OCI-LY1 (cell line): ENCODE results near the gene PRKAR2B.

Experiments
- H2AFZ ChIP-seq: fragments of 200-600 bp; sonication (generic), shearing (Covaris generic); 2 replicates; pipeline ENCODE4 v1.6.0; 2014; ENCODE audit warnings: antibody characterized with exemption, mild to moderate bottlenecking, low read length
- H3F3A ChIP-seq: fragments of 200-600 bp; sonication (generic), shearing (Covaris generic); 2 replicates; pipeline ENCODE4 v1.6.0; 2014; ENCODE audit warnings: mild to moderate bottlenecking, antibody characterized with exemption, low read length, moderate library complexity; ENCODE audit not compliant: insufficient read depth
- H3K27ac ChIP-seq: fragments of 200-600 bp; sonication (generic); 2 replicates; pipeline ENCODE4 v1.5.1; 2014; ENCODE audit warnings: low read length, mixed run types, mild to moderate bottlenecking, low read depth; ENCODE audit not compliant: poor library complexity, severe bottlenecking
- H3K27me3 ChIP-seq: fragments of 200-600 bp; sonication (generic); 2 replicates; pipeline ENCODE4 v1.6.0; 2014; ENCODE audit warnings: antibody characterized with exemption, mild to moderate bottlenecking, low read length, moderate library complexity; ENCODE audit not compliant: insufficient read depth
- H3K36me3 ChIP-seq: fragments of 200-600 bp; sonication (generic); 2 replicates; pipeline ENCODE4 v1.6.1; 2014; ENCODE audit warnings: mild to moderate bottlenecking, antibody characterized with exemption, low read length, moderate library complexity, mixed read lengths; ENCODE audit not compliant: insufficient read depth
- H3K4me1 ChIP-seq: fragments of 200-600 bp; sonication (generic); 2 replicates; pipeline ENCODE4 v1.5.1; 2014; ENCODE audit warnings: mild to moderate bottlenecking, low read length, moderate library complexity; ENCODE audit not compliant: insufficient read depth, severe bottlenecking
- H3K4me2 ChIP-seq: fragments of 200-600 bp; sonication (generic), shearing (Covaris generic); 2 replicates; pipeline ENCODE4 v1.6.1; 2014; ENCODE audit warnings: low read length
- H3K4me3 ChIP-seq: fragments of 200-600 bp; sonication (generic); 2 replicates; pipeline ENCODE4 v1.5.1; 2014; ENCODE audit warnings: low read length, low read depth, mild to moderate bottlenecking, mixed read lengths; ENCODE audit not compliant: poor library complexity, severe bottlenecking
- H3K79me2 ChIP-seq: fragments of 200-600 bp; shearing (Covaris generic); 2 replicates; pipeline ENCODE4 v1.6.1; 2016; ENCODE audit warnings: mixed run types, low read length, mixed read lengths; ENCODE audit not compliant: insufficient read depth
- H3K9ac ChIP-seq: fragments of 200-600 bp; sonication (generic), shearing (Covaris generic); 2 replicates; pipeline ENCODE4 v1.6.1; 2014; ENCODE audit warnings: mild to moderate bottlenecking, low read length, mixed read lengths
- H3K9me2 ChIP-seq: fragments of 200-600 bp; sonication (generic), shearing (Covaris generic); 2 replicates; pipeline ENCODE4 v1.6.1; 2014; ENCODE audit warnings: low read depth, mild to moderate bottlenecking, low read length, mixed read lengths
- H3K9me3 ChIP-seq: fragments of 200-600 bp; shearing (Covaris generic); 2 replicates; pipeline ENCODE4 v1.6.1; 2014; ENCODE audit warnings: low read length, mixed read lengths
- H4K20me1 ChIP-seq: fragments of 200-600 bp; sonication (generic), shearing (Covaris generic); 2 replicates; pipeline ENCODE4 v1.6.0; 2016; ENCODE audit warnings: mild to moderate bottlenecking, low read length; ENCODE audit not compliant: insufficient read depth
- EZH2 ChIP-seq: fragments of 200-600 bp; sonication (generic), shearing (Covaris generic); IDR thresholded peaks from 2 replicates; pipeline ENCODE4 v1.8.0; 2017; ENCODE audit warnings: borderline replicate concordance, mixed run types, mild to moderate bottlenecking, antibody characterized with exemption, low read length, moderate library complexity, mixed read lengths
- TF ChIP-seq, protein P1 (sequence below): fragments of 200-600 bp; sonication (generic), shearing (Covaris generic); IDR thresholded peaks from 2 replicates; pipeline ENCODE4 v1.5.1; 2017; ENCODE audit warnings: mild to moderate bottlenecking, antibody characterized with exemption, low read length, moderate library complexity, mixed read lengths

The PRKAR2B gene

GRCh38 chr7:107080099-107080505 is 35.6 kb downstream of the PRKAR2B start:
- Histone ChIP-seq H3K27me3 (no peaks in the 10 kb centered on the region), H3K4me1 (no peaks in the 10 kb centered on the region), H3K9me2 (no peaks in the 10 kb centered on the region), H3K9ac (no peak overlapping the region), H3K4me2 (no peak overlapping the region), H3K4me3 (no peak overlapping the region), H3K9me3 (no peaks in the 10 kb centered on the region), H3K27ac (no peak overlapping the region), H4K20me1 (no peaks in the 10 kb centered on the region), H3K36me3 (no peaks in the 10 kb centered on the region), H2AFZ (no peak overlapping the region), H3K79me2 (no peaks in the 10 kb centered on the region), H3F3A (no peaks in the 10 kb centered on the region)
- TF ChIP-seq, protein P1, sequence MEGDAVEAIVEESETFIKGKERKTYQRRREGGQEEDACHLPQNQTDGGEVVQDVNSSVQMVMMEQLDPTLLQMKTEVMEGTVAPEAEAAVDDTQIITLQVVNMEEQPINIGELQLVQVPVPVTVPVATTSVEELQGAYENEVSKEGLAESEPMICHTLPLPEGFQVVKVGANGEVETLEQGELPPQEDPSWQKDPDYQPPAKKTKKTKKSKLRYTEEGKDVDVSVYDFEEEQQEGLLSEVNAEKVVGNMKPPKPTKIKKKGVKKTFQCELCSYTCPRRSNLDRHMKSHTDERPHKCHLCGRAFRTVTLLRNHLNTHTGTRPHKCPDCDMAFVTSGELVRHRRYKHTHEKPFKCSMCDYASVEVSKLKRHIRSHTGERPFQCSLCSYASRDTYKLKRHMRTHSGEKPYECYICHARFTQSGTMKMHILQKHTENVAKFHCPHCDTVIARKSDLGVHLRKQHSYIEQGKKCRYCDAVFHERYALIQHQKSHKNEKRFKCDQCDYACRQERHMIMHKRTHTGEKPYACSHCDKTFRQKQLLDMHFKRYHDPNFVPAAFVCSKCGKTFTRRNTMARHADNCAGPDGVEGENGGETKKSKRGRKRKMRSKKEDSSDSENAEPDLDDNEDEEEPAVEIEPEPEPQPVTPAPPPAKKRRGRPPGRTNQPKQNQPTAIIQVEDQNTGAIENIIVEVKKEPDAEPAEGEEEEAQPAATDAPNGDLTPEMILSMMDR = no peak
- TF ChIP-seq EZH2 = no peak

GRCh38 chr7:107080533-107080932 is 36.0 kb downstream of the PRKAR2B start:
- H3K27me3 ChIP-seq = no peaks in the 10 kb centered on the region
- H3K4me2 ChIP-seq = no peak overlapping the region
- H3K79me2 ChIP-seq = no peaks in the 10 kb centered on the region
- H3K27ac ChIP-seq = no peak overlapping the region
- no peaks in the 10 kb centered on the region for H3K9me2 ChIP-seq
- no peaks in the 10 kb centered on the region for H3F3A ChIP-seq
- H2AFZ ChIP-seq = no peak overlapping the region
- H3K9ac ChIP-seq = no peak overlapping the region
- no peaks in the 10 kb centered on the region for H3K36me3 ChIP-seq
- TF ChIP-seq, protein P1 = no peak
- no peak for TF ChIP-seq EZH2
- H3K4me3 ChIP-seq = no peak overlapping the region
- H3K4me1 ChIP-seq = no peaks in the 10 kb centered on the region
- H4K20me1 ChIP-seq = no peaks in the 10 kb centered on the region
- no peaks in the 10 kb centered on the region for H3K9me3 ChIP-seq

GRCh38 chr7:107085180-107085579 is 40.7 kb downstream of the PRKAR2B start:
- no peaks in the 10 kb centered on the region for H3F3A ChIP-seq
- no peaks in the 10 kb centered on the region for H4K20me1 ChIP-seq
- no peak overlapping the region for H3K4me2 ChIP-seq
- no peaks in the 10 kb centered on the region for H3K27me3 ChIP-seq
- no peak overlapping the region for H3K9ac ChIP-seq
- H3K4me3 ChIP-seq = no peak overlapping the region
- no peaks in the 10 kb centered on the region for H3K36me3 ChIP-seq
- TF ChIP-seq EZH2 = no peak
- TF ChIP-seq, protein P1 = no peak
- H3K9me2 ChIP-seq = no peaks in the 10 kb centered on the region
- no peak overlapping the region for H3K27ac ChIP-seq
- H3K9me3 ChIP-seq = no peaks in the 10 kb centered on the region
- no peaks in the 10 kb centered on the region for H3K79me2 ChIP-seq
- no peaks in the 10 kb centered on the region for H3K4me1 ChIP-seq
- H2AFZ ChIP-seq = no peak overlapping the region
